ENCODE measurements around the gene SSC5D.
"Not testable (repeated sequence)": the region's sequence is repeated elsewhere in the genome, so short reads cannot be mapped to it uniquely, and the experiment has no call there.

The SSC5D gene

GRCh38 chr19:55508120-55508519, 19.9 kb downstream of the SSC5D start:
- DNase-seq: no peak

GRCh38 chr19:55516878-55517620, 28.8 kb downstream of the SSC5D start:
- peak; percentile 93 for DNase-seq

GRCh38 chr19:55519451-55520311, 31.4 kb downstream of the SSC5D start:
- no peak for DNase-seq

GRCh38 chr19:55520691-55521292, 32.6 kb downstream of the SSC5D start:
- DNase-seq: no peak

- DNase-seq: no peak
These were observed 37.3 kb downstream of the SSC5D start for GRCh38 chr19:55525289-55526101.

GRCh38 chr19:55526216-55527196, 38.3 kb downstream of the SSC5D start:
- DNase-seq: no peak

GRCh38 chr19:55527197-55528029, 39.2 kb downstream of the SSC5D start:
- no peak for DNase-seq

GRCh38 chr19:55528030-55528803, 40.0 kb downstream of the SSC5D start:
- no peak for DNase-seq

GRCh38 chr19:55529636-55530234, 41.5 kb downstream of the SSC5D start:
- DNase-seq: no peak

GRCh38 chr19:55530996-55531395, 42.8 kb downstream of the SSC5D start:
- no peak for DNase-seq

GRCh38 chr19:55534280-55534679, 46.0 kb downstream of the SSC5D start:
- not testable (repeated sequence) for DNase-seq

GRCh38 chr19:55535173-55535964, 47.1 kb downstream of the SSC5D start:
- DNase-seq: no peak

GRCh38 chr19:55535965-55536350, 47.7 kb downstream of the SSC5D start:
- no peak for DNase-seq

GRCh38 chr19:55536366-55536765, 48.1 kb downstream of the SSC5D start:
- DNase-seq: no peak

GRCh38 chr19:55536951-55537740, 48.9 kb downstream of the SSC5D start, which contains the start of gene SBK2:
Gene SBK2 (minus strand): TSS chr19:55537133. CDS start chr19:55536294, 839 bp downstream.
- DNase-seq: no peak

GRCh38 chr19:55537741-55538111, 49.5 kb downstream of the SSC5D start:
- DNase-seq: no peak

GRCh38 chr19:55538132-55538531, 49.9 kb downstream of the SSC5D start:
- no peak for DNase-seq
